ENCODE data around the gene SLU7.

The SLU7 gene

DNA sequence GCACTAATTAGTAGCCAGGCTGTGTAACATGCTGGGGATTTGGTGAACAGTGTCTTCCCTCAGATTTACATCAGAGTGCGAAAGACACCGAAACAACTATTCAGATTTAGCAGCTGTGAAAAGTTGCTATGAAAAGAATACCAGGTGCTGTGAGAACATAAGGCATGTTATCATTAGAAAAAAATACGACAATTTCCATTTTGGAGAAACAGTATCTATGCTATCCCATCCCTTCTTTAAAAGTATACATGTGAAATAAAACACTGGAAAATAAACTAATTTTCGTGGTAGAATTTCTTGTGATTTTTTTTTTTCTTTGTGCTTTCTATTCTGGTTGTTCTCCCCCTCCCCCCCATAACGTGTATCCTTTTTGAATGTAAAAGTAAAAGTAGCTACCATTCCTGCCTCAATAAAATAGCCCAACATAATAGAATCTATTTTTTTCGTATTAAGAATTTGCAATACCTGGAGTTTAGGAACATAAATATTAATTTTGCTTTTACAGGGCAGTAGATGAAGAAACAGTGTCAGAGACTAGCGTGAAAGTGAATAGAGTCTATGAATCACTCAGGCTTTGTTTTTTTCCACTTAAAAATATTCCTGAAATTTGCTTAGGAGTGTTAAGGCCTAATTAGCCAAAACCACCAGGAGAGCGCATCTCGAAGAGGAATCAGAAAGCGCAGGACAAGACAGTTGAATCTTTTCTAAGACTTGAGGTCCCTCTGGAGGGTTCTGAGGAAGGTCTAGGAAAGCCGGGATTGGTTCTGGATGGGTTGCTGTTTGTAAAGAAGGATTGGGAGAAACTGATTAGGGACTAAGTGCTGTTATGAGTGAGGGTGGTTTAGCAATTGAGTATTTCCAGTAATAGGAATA lies 813 bp upstream of the SLU7 start:
- no peak for DNase-seq (ENCODE audit: low spot score)

DNA sequence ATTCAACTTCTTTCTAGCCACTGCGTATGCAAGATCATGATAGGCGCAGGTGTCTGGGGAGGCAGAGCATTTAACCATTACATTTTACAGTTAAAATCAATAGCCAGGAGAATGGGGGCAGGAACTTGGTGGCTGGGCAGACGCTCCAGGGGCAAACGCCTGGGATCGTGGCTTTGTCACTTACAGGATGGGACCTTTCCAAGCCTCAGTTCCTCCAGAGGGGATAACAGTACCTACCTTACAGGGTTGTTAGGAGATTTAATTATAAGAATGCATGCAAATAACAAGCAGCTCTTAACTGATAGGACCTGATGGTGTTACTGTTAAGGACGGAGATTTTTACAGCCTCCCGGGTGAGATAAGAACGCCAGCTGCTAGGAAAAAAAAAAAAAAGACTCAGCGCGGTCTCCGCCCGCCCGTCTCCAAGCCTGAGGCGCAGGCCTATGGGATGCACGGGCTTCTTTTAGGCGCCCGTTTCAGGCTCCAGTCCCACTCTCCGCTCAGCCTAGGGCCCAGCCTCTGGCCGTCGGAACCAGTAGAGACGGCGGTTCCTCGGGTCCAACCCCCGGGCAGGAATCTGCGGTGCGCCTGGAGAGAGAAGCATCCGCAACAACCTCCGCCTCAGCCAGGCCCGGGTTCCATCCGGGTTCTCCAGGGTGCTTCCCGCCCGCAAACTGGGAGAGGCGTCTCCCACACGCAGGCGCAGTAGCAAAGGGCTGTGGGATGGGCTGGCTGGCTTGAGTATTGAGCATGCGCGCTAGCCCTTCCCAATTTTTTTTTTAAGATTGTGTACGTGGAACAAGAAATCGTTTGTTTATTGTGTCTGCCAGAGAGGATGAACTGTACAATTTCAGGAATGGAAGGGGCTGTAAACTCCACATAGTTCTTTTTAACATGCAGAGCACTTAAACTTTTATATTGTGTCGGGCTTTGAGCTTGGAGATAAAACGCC lies 19.2 kb downstream of the SLU7 start, which contains the start of gene FAM200C:
FAM200C (minus strand) TSS at position 653 of the 952 bp plus-strand sequence. CDS start 4,564 bp downstream, outside the sequence.
- DNase-seq (ENCODE audit: low spot score), result peak; percentile 89

DNA sequence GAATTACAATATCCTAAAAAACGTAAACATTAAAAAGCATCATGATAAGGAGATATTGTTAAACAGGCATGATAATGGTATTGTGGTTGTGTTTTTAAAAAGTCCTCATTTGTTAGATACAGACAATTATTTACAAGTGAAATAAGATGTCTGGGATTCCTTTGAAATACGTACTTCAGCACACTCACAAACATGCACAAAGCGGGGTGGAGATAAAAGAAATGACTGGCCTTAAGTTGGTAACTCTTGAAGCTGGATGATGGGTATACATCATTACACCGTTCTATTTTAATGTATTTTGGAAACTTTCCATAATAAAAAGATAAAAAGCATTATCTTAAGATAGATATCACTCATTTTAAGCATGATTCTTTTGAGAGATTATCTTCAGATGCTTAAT lies 20.1 kb downstream of the SLU7 start:
- no peak for DNase-seq (ENCODE audit: low spot score)

DNA sequence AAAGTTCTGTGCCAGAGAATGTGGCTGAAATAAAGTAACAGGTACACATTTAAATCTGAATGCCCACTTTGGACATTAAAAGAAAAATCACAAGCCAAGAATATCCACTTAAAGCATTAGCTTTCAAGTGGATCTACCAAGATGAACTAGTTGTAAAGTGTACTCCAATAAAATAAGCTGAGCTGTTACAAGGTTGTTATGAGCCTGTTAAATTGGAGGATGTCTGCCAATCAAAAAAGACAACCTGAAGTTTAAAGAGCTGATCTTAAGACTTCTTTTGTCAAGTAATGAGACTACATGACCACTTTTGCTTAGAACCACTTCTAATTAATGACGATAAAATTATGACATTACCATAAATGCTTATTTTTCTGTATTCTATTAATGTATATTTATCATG lies 21.4 kb downstream of the SLU7 start:
- no peak for DNase-seq (ENCODE audit: low spot score)

DNA sequence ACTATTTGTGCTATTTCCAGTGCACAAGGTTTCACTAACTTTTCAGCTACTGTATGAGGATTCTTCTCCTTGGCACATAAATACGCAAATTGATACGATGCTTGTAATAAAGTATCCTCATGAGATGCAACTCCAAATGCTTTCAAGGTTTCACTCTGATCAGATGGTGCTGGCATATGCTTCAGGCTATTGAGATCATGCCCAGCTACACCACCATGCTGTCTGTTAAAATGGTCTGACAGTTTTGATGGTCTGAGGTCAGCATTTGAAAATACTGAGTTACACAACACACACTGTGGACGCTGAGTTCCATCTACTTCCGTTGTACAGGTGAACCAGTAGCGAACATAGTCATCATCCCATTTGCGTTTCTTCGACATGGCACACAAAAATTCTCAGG lies 23.8 kb downstream of the SLU7 start:
- no peak for DNase-seq (ENCODE audit: low spot score)

DNA sequence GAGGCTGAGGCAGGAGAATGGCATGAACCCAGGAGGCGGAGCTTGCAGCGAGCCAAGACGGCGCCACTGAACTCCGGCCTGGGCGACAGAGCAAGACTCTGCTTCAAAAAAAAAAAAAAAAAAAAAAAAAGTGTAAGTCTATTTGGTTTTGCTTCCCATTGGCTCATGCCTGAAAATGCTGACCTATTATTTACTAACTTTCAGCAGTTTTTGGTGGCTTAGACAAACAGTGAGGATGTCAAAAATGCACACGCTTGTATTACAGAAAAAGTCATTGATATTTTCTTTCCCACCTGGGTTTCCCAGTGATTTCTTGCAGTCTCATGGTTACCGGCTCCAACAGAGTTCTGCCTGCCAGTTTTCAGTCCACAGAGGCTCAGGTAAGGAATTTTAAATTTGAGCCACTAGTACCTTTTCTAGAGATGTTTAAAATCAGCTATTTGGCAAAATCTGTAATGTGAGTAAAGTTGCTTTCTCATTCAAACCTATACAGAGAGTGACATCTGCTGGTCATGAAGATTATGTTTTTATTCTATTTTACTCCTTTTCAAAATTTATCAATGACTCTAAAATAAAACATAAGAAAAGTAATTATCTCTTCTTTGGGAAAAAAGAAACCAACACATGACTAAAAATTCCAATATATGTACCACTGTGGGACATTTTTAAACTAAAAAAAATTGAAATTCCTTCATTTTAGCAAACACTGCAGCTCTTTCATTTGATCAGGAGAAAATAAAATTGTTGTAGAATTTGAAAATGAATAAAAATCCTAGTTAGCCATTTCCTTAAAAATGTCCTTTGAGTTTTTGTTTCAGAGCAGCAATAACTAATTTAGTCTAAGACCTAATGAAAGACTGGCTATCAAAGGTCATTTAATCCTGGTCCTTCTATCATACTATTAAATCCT lies 27.8 kb downstream of the SLU7 start:
- peak; percentile 14 for DNase-seq (ENCODE audit: low spot score)

DNA sequence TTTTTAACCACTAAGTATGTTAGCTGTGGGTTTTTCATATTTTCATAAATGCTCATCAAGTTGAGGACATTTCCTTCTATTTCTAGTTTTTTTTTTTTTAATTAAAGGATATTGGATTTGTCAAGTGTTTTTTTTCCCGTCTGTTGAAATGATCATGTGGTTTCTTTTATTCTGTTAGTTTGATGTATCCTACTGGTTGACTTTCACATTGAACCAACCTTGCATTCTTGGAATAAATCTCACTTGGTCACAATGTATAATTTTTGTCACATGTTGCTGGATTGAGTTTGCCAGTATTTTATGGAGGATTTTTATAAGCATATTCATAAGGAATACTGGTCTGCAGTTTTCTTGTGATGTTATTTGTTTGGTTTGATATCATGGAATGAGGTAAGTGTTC lies 31.4 kb downstream of the SLU7 start:
- no peak for DNase-seq (ENCODE audit: low spot score)

DNA sequence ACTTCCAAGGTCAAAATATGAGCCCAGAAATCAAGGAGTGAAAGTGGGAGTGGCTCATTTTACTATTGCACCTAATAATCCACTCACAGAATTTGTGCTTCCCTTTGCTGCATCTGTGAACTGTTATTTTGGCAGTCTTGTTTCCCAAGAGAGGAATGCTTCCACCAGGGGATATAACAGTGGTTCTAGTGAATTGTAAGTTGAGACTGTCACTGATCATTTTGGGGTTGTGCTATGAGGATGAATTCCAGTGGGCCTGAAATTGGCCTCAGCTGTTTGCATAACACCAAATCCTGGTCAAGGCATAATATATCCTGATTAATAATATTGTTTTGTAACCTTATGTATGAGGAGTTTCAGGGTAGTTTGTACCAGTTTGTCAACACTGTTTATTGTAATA lies 33.4 kb downstream of the SLU7 start:
- DNase-seq (ENCODE audit: low spot score), result no peak

DNA sequence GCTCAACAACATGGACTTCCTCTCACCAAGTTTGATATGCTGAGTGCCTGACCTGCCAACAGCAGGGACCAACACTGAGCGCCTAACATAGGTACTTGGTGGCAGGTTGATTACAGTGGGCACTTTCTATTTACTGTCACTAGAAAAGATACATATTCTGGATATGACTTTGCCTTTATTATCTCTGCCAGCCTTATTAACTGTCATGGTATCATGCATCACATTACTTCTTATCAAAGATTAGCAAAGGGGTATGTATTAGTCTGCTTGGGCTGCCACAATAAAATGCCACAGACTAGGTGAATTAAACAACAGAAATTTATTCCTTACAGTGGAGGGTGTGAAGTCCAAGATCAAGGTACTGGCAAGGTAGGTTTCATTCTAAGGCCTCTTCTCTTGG lies 34.2 kb downstream of the SLU7 start:
- no peak for DNase-seq (ENCODE audit: low spot score)

DNA sequence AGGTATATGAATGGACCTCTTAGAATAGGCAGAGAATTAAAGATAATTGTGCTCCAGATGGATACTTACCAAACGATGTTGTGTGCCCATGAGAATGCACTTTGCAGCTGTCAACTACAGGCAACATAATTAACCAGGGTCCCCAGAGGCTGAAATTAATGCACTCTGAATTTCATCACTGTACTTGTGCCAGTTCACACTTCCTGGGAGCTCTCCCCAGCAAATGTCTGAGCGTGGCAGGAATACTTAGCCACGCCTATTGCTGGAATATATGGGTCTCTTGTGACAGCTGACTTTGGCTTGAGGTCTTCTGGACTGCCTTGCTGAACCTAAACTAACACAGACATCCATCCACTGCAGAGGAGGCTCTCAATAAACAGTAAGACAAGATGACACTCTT lies 36.5 kb downstream of the SLU7 start:
- no peak for DNase-seq (ENCODE audit: low spot score)

DNA sequence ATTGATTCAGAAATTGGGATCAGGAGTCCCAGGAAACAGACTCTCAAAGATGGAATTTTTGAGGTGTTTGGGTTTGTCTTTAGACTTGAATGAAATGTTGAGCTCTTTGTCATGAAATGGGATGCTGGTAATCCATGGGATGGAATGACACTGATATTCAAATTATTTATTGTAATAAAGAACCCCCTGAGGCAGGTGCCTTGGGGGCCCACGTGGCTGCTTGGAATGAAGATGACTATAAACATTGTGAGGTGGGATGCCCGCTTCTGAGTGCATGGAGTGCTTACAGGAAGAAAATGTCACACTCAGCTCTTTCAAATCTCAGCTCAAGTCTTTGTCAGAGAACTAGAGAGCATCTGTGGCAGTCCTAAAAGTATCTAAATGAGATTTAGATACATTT lies 38.8 kb downstream of the SLU7 start:
- DNase-seq (ENCODE audit: low spot score), result no peak

DNA sequence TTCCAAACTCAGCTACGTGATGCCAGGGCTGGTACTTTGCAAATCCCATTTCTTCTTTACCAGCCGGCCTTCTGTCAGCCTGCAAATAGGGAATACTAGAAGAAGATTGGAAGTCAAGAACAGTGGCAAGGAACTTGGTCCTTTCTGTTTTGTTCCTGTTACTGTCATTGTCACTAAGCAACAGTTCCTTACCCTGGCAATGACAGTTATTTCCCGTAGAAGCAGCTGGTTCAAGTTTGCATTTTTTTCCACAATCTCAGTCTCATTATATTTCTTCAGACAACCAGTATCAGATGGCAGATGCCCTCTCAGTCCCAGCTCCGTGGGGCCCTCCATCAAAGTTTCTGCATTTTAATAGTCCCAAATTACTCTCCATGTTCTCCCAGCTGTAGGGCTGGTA lies 39.4 kb downstream of the SLU7 start:
- DNase-seq (ENCODE audit: low spot score), result no peak

DNA sequence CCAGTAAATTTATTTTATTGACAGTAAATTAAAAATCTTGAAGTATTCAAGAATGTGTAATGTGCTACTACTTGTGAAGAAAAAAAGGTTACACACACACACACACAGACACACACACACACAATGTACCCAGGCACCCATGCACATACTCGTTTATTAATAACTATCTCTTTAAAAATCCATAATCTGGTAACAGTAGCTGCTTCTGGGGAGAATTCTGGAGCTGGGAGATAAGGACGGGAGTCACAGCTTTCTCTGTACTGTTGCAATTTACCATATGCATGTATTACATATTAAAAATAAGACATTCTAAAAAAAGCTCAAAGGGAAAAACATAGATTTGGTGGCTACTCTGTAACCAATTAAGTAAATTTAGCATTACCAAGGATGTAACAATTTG lies 40.6 kb downstream of the SLU7 start:
- DNase-seq (ENCODE audit: low spot score), result no peak

DNA sequence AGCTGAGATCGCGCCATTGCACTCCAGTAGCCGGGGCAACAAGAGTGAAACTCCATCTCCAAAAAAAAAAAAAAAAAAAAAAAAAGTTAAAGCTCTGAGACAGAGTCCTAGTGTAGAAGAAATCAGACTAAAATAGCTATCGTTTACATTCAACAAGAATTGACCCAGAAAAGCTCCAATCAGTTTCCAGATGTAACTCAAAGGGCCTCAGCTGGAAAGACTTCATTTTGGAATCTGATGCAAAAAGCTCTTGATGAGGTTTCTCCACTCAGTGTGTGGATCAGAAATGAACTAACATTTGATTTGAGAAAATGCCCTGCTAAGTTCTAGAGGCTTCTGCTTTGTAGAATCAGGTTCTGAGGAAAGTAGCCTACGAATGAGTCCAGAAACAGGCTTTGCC lies 41.2 kb downstream of the SLU7 start:
- no peak for DNase-seq (ENCODE audit: low spot score)

DNA sequence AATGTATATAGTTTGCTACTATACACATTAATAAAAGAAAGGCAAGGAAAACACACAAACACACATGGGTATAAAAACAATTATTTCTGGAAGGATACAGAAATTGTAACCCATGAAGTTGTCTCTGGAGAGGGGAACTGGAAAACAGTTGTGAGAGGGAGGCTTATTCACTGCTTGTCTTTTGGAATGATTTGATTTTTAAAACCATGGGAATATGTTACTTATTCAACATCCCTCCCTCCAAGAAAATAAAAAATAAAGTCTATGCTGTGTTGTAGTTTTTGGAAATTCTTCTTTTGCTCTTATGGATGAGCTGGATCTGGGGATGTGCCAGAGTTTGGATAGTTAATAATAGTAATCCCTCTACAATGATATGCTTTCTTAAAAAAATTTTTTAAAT lies 42.5 kb downstream of the SLU7 start:
- DNase-seq (ENCODE audit: low spot score), result no peak

DNA sequence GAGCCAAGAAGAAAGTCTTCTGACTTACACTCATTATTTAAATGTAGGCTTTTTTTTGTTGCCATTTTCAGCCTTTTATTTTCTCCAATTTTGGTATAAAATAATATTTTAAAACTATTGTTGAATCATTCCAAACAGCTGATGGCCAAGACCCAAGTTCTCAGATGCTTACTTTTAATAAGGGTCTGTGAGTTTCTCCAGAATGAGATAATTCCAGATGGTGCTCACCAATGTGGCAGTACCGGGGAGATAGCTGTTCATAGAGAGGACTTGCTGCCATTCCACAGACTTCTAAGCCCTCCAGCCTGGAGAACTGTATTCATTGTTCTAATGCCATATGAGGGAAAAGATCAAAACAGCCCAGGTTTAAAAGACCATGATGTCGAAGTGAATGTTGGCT lies 43.2 kb downstream of the SLU7 start:
- no peak for DNase-seq (ENCODE audit: low spot score)

DNA sequence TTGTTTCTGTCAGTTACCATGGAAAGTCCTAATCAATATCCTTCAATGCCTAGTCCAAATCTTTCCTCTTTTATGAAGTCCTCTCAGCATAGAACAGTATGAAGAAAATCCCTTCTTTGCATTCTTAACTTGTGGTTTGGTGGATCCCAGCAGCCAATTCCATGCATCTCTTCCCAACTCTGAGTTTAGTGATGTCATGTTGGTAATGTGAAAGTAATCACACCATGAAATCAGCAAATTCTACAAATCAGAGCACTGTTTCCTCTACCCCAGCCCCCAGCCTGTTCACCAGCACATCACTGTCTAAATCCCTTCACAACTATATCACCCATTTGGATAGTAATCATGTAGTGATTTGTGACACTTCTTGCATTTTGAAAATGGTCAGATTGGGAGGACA lies 43.7 kb downstream of the SLU7 start:
- no peak for DNase-seq (ENCODE audit: low spot score)

DNA sequence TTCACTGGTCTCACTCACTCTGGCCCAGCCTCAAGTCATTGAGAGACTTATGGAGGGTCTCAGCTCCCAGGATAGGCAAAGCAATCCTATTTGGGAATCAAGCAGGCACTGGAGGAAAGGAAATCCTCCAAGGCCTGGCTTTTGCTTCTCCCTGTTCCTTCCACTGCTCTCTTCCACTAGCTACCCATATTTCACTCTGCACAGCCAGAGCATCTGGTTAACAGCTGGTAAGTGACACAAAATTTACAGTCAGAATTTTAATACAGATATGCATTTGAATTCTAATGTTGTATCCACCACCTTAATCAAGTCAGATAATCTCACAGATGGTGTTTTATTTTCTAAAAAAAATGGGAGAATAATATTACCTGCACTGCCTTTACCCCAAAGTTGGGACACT lies 47.6 kb downstream of the SLU7 start:
- DNase-seq (ENCODE audit: low spot score), result no peak

DNA sequence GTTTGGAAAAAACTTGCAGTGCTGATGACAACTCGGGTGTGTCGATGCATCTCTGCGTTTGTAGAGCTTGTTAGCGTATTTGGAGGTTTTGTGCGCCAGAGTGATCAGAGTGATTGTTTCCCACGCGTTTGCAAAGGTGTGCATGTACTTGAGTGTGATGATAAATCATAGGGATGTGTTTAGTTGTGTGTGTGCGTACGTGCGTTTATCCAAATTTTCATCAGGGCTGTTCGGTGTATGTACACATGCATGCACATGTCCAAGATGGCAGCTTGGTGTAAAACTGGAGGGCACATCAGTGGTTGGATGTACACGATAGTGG lies 48.2 kb downstream of the SLU7 start:
- DNase-seq (ENCODE audit: low spot score), result no peak

DNA sequence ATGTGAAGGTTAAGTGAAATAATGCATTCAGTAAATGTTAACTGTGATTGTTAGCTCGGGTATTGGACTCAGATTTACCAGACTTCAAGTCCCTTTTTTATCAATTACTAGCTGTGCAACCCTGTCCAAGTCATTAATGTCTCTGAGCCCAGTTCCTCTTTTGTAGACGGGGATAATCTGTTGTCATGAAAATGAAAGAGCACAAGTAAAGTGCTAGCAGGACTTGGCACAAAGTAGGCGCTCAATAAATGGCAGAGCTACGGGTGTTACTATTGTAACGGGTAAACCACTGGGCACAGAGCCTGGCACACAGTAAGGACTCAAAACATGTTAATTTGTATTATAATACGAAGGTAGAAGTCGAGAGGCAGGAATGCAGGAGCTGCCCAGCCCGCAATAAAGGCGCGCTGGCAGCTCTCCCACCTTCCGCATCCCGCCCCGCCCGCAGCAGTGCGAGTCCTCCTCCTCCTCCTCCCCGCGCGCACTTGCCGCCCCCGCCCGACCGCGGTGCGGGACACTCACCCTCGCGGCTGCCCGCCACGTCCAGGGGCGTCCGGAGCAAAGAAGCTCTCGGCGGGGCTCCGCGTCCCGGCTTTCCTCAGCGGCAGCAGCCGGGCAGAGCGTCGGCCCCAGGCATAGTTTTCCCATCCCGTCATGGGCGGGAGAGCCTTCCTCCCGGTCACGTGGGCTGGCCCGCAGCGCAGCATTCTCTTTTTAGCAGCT lies 48.7 kb downstream of the SLU7 start, which contains the start of gene C1QTNF2:
C1QTNF2 (minus strand) TSS at position 637 of the 723 bp plus-strand sequence. CDS start 15,615 bp downstream, outside the sequence.
- no peak for DNase-seq (ENCODE audit: low spot score)

DNA sequence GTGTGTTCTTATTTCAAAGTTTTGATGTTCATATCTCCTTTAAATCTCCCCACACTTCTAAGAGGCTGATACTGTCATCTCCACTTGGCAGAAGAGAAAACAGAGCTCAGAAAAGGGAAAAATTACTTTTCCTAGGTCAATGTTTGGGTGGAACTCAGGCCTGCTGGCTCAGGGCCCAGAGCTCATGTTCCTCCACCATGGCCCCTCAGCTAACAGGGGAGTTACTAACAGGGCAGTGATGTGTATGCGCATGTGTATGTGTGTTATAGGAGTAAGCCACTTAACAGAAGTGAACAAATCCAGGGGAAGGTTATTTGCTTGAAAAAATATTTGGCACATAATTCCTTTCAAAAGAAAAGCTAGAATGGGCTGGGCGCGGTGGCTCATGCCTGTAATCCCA lies 51.0 kb downstream of the SLU7 start:
- no peak for DNase-seq (ENCODE audit: low spot score)
